GM12878 (cell line): ENCODE data around the gene IFIH1. TPM values are rescaled to one million over a fixed set of nuclear protein-coding genes. Genes with fewer than 3 reads are reported as not detected.

Source experiments
- ATAC-seq: fragments of 200-7000 bp; cut with Tn5 transposase; 3 replicates; pipeline ENCODE4 v1.9.1; 2020; ENCODE audit warnings: mild to moderate bottlenecking, moderate library complexity
- BruUV-seq: library from RNA; stranded (reverse); fragments of 400-500 nt; replicated peaks from 2 replicates; lab custom pipeline; 2021; lab: Mats Ljungman, UMichigan
- CTCF ChIA-PET: fragments of 300-600 bp; sonication (Branson Sonifier 250); formaldehyde crosslinking; extraction: SDS; loops from one replicate; lab custom pipeline; 2021; ENCODE audit warnings: inconsistent platforms; lab: Yijun Ruan, JAX
- POLR2A ChIA-PET: fragments of 350-600 bp; formaldehyde crosslinking; extraction: SDS; loops from one replicate; lab custom pipeline; 2021; ENCODE audit warnings: inconsistent platforms; lab: Charles Lee
- RAD21 ChIA-PET: fragments of 300-600 bp; sonication (Branson Sonifier 250); formaldehyde crosslinking; loops from one replicate; lab custom pipeline; 2023; ENCODE audit warnings: antibody characterized with exemption; ENCODE audit not compliant: unreplicated experiment; lab: Charles Lee
- SMC1A ChIA-PET: fragments of 300-600 bp; sonication (Branson Sonifier 250); formaldehyde crosslinking; loops from one replicate; lab custom pipeline; 2023; ENCODE audit not compliant: unreplicated experiment, uncharacterized antibody; lab: Charles Lee
- DNase-seq: peaks from one replicate; pipeline ENCODE4 v3.0.0-alpha.2; 2011; ENCODE audit warnings: low read depth, low spot score
- FAIRE-seq: peaks from 3 replicates; lab custom pipeline; 2011; peaks lifted over from hg19 to GRCh38; lab: Jason Lieb, UNC
- H2AFZ ChIP-seq: 2 replicates; pipeline ENCODE4 v1.6.0; 2011; ENCODE audit warnings: low read depth, low read length, control low read depth; ENCODE audit not compliant: control insufficient read depth
- H3K27ac ChIP-seq: 2 replicates; pipeline ENCODE4 v1.5.1; 2011; ENCODE audit warnings: control low read depth; ENCODE audit not compliant: control insufficient read depth, insufficient read depth
- H3K27me3 ChIP-seq, 2 experiments: replicated peaks in 1 of 2; 2 replicates each; pipeline versions ENCODE4 v1.6.0 to v1.6.1; 2011; ENCODE audit warnings: low read length in 1 of 2; ENCODE audit not compliant: control insufficient read depth in 2 of 2, insufficient read depth in 2 of 2
- H3K36me3 ChIP-seq, 2 experiments: 2 replicates each; pipeline ENCODE4 v1.5.1; 2011; ENCODE audit warnings: low read length in 1 of 2; ENCODE audit not compliant: control insufficient read depth in 2 of 2, insufficient read depth in 2 of 2
- H3K4me1 ChIP-seq: 2 replicates; pipeline ENCODE4 v1.6.1; 2011; ENCODE audit warnings: mild to moderate bottlenecking, low read length, moderate library complexity, mixed read lengths; ENCODE audit not compliant: control insufficient read depth, insufficient read depth
- H3K4me2 ChIP-seq: 2 replicates; pipeline ENCODE4 v1.6.0; 2011; ENCODE audit warnings: control low read depth; ENCODE audit not compliant: control insufficient read depth, insufficient read depth
- H3K4me3 ChIP-seq: fragments of 200-600 bp; sonication (generic); 2 replicates; pipeline ENCODE4 v1.5.1; 2016
- H3K79me2 ChIP-seq: 2 replicates; pipeline ENCODE4 v1.6.0; 2011; ENCODE audit warnings: low read length; ENCODE audit not compliant: control insufficient read depth, insufficient read depth
- H3K9ac ChIP-seq: 2 replicates; pipeline ENCODE4 v1.8.0; 2011; ENCODE audit warnings: low read length, control low read depth, mixed read lengths; ENCODE audit not compliant: control insufficient read depth, insufficient read depth
- H3K9me3 ChIP-seq: replicated peaks from 3 replicates; pipeline ENCODE4 v1.5.1; 2011; ENCODE audit warnings: mild to moderate bottlenecking, low read length; ENCODE audit not compliant: control insufficient read depth, insufficient read depth
- H4K20me1 ChIP-seq: 2 replicates; pipeline ENCODE4 v1.6.0; 2011; ENCODE audit not compliant: control insufficient read depth, insufficient read depth
- E2F4 ChIP-seq: IDR thresholded peaks from 2 replicates; pipeline ENCODE4 v1.6.1; 2012; ENCODE audit warnings: low read depth, low read length, improper control_type of control experiment
- EED ChIP-seq: sonication (generic); IDR thresholded peaks from 2 replicates; pipeline ENCODE4 v1.6.1; 2016; ENCODE audit warnings: antibody characterized with exemption, low read depth
- ELK1 ChIP-seq: IDR thresholded peaks from 2 replicates; pipeline ENCODE4 v1.6.1; 2012; ENCODE audit warnings: low read depth, low read length, improper control_type of control experiment
- ESRRA ChIP-seq: IDR thresholded peaks from 2 replicates; pipeline ENCODE4 v1.6.1; 2012; ENCODE audit warnings: mild to moderate bottlenecking, low read length, improper control_type of control experiment
- MTA3 ChIP-seq: IDR thresholded peaks from 2 replicates; pipeline ENCODE4 v1.6.1; 2012; ENCODE audit warnings: low read length, inconsistent platforms, borderline replicate concordance
- MXI1 ChIP-seq: fragments of 150-350 bp; IDR thresholded peaks from 2 replicates; pipeline ENCODE4 v1.6.1; 2011; ENCODE audit warnings: low read depth, mild to moderate bottlenecking, inconsistent platforms, low read length, improper control_type of control experiment
- NFYA ChIP-seq: IDR thresholded peaks from 2 replicates; pipeline ENCODE4 v1.6.1; 2011; ENCODE audit warnings: low read depth, mild to moderate bottlenecking, low read length, improper control_type of control experiment, borderline replicate concordance
- RBBP5 ChIP-seq: fragments of 200-600 bp; sonication (generic); conservative IDR thresholded peaks from 2 replicates; pipeline ENCODE4 v1.6.1; 2016
- SIN3A ChIP-seq: IDR thresholded peaks from 2 replicates; pipeline ENCODE4 v1.6.1; 2012; ENCODE audit warnings: low read depth, low read length, improper control_type of control experiment
- STAT1 ChIP-seq: fragments of 450-650 bp; conservative IDR thresholded peaks from 2 replicates; pipeline ENCODE4 v1.6.1; 2014; ENCODE audit warnings: antibody characterized with exemption, mild to moderate bottlenecking
- STAT3 ChIP-seq: IDR thresholded peaks from 2 replicates; pipeline ENCODE4 v1.6.1; 2011; ENCODE audit warnings: low read depth, low read length, improper control_type of control experiment
- TCF12 ChIP-seq: IDR thresholded peaks from 2 replicates; pipeline ENCODE4 v1.6.1; 2011; ENCODE audit warnings: low read depth, mild to moderate bottlenecking, low read length
- TCF3 ChIP-seq: IDR thresholded peaks from 2 replicates; pipeline ENCODE4 v1.6.1; 2012; ENCODE audit warnings: low read depth, mild to moderate bottlenecking, low read length, borderline replicate concordance; ENCODE audit not compliant: insufficient read depth
- TCF7 ChIP-seq: IDR thresholded peaks from 2 replicates; pipeline ENCODE4 v1.6.1; 2014; ENCODE audit warnings: antibody characterized with exemption, borderline replicate concordance
- WGBS: methylation state at CpG from one replicate; pipeline ENCODE4 v1.1.6; 2016; ENCODE audit warnings: low lambda C conversion rate; ENCODE audit not compliant: insufficient replicate concordance, insufficient coverage; ENCODE audit errors: missing lambda C conversion rate; 5-methylcytosine and 5-hydroxymethylcytosine counted together
- in situ Hi-C: fragments of 300-500 bp; cut with MboI; formaldehyde crosslinking; loops from 9 replicates; pipeline ENCODE4 v1.14.3; 2018; ENCODE audit warnings: mixed read lengths
- intact Hi-C: fragments of 100-400 bp; cut with micrococcal nuclease; formaldehyde crosslinking; loops from one replicate; pipeline ENCODE4 v1.14.2; 2022; ENCODE audit not compliant: unreplicated experiment
- polyA plus RNA-seq, 11 experiments: library from polyadenylated mRNA; depleted of rRNA in 4 of 11; unstranded in 6 of 11; stranded (reverse) in 5 of 11; fragments of >200 nt; fragmentation: Nextera tagmentation in 4 of 11; fragmentation: Illumina TruSeq in 1 of 11; extraction: Ambion mirVana in 4 of 11; extraction: Trizol in 1 of 11; gene quantifications; 1 replicate in 1 of 11; 2 replicates in 10 of 11; pipeline versions ENCODE4 v1.2.1 to v1.2.3, GENCODE V29; 2011 to 2016; ENCODE audit warnings: inconsistent platforms in 2 of 11, missing spikeins in 2 of 11, low read depth in 1 of 11
- total RNA-seq, 4 experiments: library from RNA; depleted of rRNA in 3 of 4; stranded (reverse); fragments of >200 nt in 3 of 4; fragmentation: Illumina TruSeq in 1 of 4; extraction: Trizol in 1 of 4; gene quantifications; 2 replicates each; pipeline versions ENCODE4 v1.2.1 to v1.2.3, GENCODE V29; 2013 to 2021

Gene IFIH1
- total and polyA plus RNA-seq, 10 of the 15 experiments (the other 5 are each of a cell fraction or from before 2014, with no cell fraction given) = 12.5 to 40.9 (median 28.8) TPM

GRCh38 chr2:162243715-162244114 is 74.8 kb downstream of the IFIH1 start:
- H3K9me3 ChIP-seq = no peaks in the 10 kb centered on the region
- no peaks in the 10 kb centered on the region for H4K20me1 ChIP-seq
- no peak overlapping the region for H3K9ac ChIP-seq
- CTCF ChIA-PET = interaction anchor here (4.4 kb wide), 1 partner anchor 23 kb away, joined by 31 read pairs; no protein-coding TSS in a partner anchor
- no peak overlapping the region for H3K4me2 ChIP-seq
- intact Hi-C loops (no loop called here), in situ Hi-C loops (no loop called here)
- SMC1A ChIA-PET = no interaction called here
- H3K27me3 ChIP-seq = peaks cover 0 to 4% of the 10 kb centered on the region in 2 experiments; a peak in 2 of 4 replicates
- no peaks in the 10 kb centered on the region for H3K36me3 ChIP-seq
- RAD21 ChIA-PET = no interaction called here
- ATAC-seq = no peak
- no peak for DNase-seq
- no peaks in the 10 kb centered on the region for H3K4me1 ChIP-seq
- H3K4me3 ChIP-seq = no peak overlapping the region
- H3K79me2 ChIP-seq = no peaks in the 10 kb centered on the region
- no peak overlapping the region for H2AFZ ChIP-seq
- no peak for TF ChIP-seq TCF7
- no peak for TF ChIP-seq E2F4
- TF ChIP-seq ELK1 = no peak
- no peak for TF ChIP-seq STAT1
- no peak for TF ChIP-seq RBBP5
- TF ChIP-seq MTA3 = no peak
- TF ChIP-seq ESRRA = no peak
- no peak for TF ChIP-seq EED
- TF ChIP-seq NFYA = no peak
- TF ChIP-seq SIN3A = no peak
- TF ChIP-seq TCF3 = no peak
- no peak for TF ChIP-seq STAT3
- TF ChIP-seq MXI1 = no peak
- no peak for TF ChIP-seq TCF12
- no peak for FAIRE-seq
- POLR2A ChIA-PET = no interaction called here
- no peak overlapping the region for H3K27ac ChIP-seq
- no TSS peak for BruUV-seq
- WGBS = 29% methylated on average over 1 of the region's 1 CpG
